Measurements from ENCODE around the gene ZNF423.
A peak's percentile ranks its signal among the peaks of the same experiment; 100 is the strongest.

ZNF423 gene

GRCh38 chr16:49464877-49465504 is 390.9 kb downstream of the ZNF423 start:
- no peak for DNase-seq

GRCh38 chr16:49464093-49464492 is 391.8 kb downstream of the ZNF423 start:
- DNase-seq: no peak

GRCh38 chr16:49463529-49463928 is 392.4 kb downstream of the ZNF423 start:
- peak; percentile 32 for DNase-seq

- DNase-seq: peak; percentile 22
Measured at GRCh38 chr16:49462989-49463371, 392.9 kb downstream of the ZNF423 start.

GRCh38 chr16:49462362-49462988 is 393.4 kb downstream of the ZNF423 start:
- no peak for DNase-seq

- DNase-seq: no peak
Measured at GRCh38 chr16:49461517-49461951, 394.4 kb downstream of the ZNF423 start.

- DNase-seq: no peak
Measured at GRCh38 chr16:49460786-49461470, 395.0 kb downstream of the ZNF423 start.

GRCh38 chr16:49459953-49460735 is 395.8 kb downstream of the ZNF423 start:
- no peak for DNase-seq

- no peak for DNase-seq
Measured at GRCh38 chr16:49458656-49459445, 397.1 kb downstream of the ZNF423 start.

- no peak for DNase-seq
Measured at GRCh38 chr16:49458243-49458642, 397.7 kb downstream of the ZNF423 start.

- no peak for DNase-seq
Measured at GRCh38 chr16:49457196-49457595, 398.7 kb downstream of the ZNF423 start.

GRCh38 chr16:49456763-49457162 is 399.1 kb downstream of the ZNF423 start:
- no peak for DNase-seq

- no peak for DNase-seq
Measured at GRCh38 chr16:49455991-49456745, 399.7 kb downstream of the ZNF423 start.

- no peak for DNase-seq
Measured at GRCh38 chr16:49455181-49455990, 400.5 kb downstream of the ZNF423 start.

GRCh38 chr16:49454426-49455180 is 401.3 kb downstream of the ZNF423 start:
- no peak for DNase-seq

- no peak for DNase-seq
Measured at GRCh38 chr16:49453983-49454382, 401.9 kb downstream of the ZNF423 start.

- DNase-seq: no peak
Measured at GRCh38 chr16:49453021-49453420, 402.9 kb downstream of the ZNF423 start.

GRCh38 chr16:49452578-49452977 is 403.3 kb downstream of the ZNF423 start:
- DNase-seq: no peak

- no peak for DNase-seq
Measured at GRCh38 chr16:49452108-49452507, 403.8 kb downstream of the ZNF423 start.

GRCh38 chr16:49446805-49447204 is 409.1 kb downstream of the ZNF423 start:
- DNase-seq: no peak

All from COR-L47 (cell line).